PC-9 (cell line): ENCODE data around the gene CNDP1. TPM values are rescaled to one million over a fixed set of nuclear protein-coding genes. Genes with fewer than 3 reads are reported as not detected.

Experiments
- BruUV-seq: library from RNA; stranded (reverse); fragments of 400-500 nt; replicated peaks from 2 replicates; lab custom pipeline; 2021; lab: Mats Ljungman, UMichigan
- CTCF ChIA-PET: fragments of 300-600 bp; sonication (Branson Sonifier 250); formaldehyde crosslinking; loops from one replicate; lab custom pipeline; 2022; ENCODE audit warnings: antibody characterized with exemption; lab: Charles Lee
- POLR2A ChIA-PET: fragments of 300-600 bp; sonication (Branson Sonifier 250); formaldehyde crosslinking; loops from one replicate; lab custom pipeline; 2022; ENCODE audit warnings: antibody characterized with exemption; ENCODE audit not compliant: unreplicated experiment; lab: Charles Lee
- DNase-seq, 2 experiments: peaks; one replicate each; pipeline versions ENCODE4 v3.0.0 to v3.0.0-alpha.2; 2015 to 2022; ENCODE audit warnings: mixed read lengths in 1 of 2
- H2AFZ ChIP-seq: fragments of 200-600 bp; sonication (generic); 2 replicates; pipeline ENCODE4 v1.8.1; 2017; ENCODE audit warnings: antibody characterized with exemption
- H3F3A ChIP-seq: fragments of 200-600 bp; sonication (generic); 2 replicates; pipeline ENCODE4 v1.8.1; 2017; ENCODE audit warnings: antibody characterized with exemption, mild to moderate bottlenecking, low read depth; ENCODE audit not compliant: insufficient read depth
- H3K27ac ChIP-seq: fragments of 200-600 bp; sonication (generic); 2 replicates; pipeline ENCODE4 v1.6.1; 2016; ENCODE audit warnings: mixed run types
- H3K27me3 ChIP-seq: fragments of 200-600 bp; sonication (generic); 2 replicates; pipeline ENCODE4 v1.6.1; 2016; ENCODE audit warnings: low read depth, mixed run types; ENCODE audit not compliant: insufficient read depth
- H3K36me3 ChIP-seq: fragments of 200-600 bp; sonication (generic); 2 replicates; pipeline ENCODE4 v1.6.1; 2016; ENCODE audit warnings: low read depth, mixed run types
- H3K4me1 ChIP-seq: fragments of 200-600 bp; sonication (generic); replicated peaks from 2 replicates; pipeline ENCODE4 v1.6.1; 2016; ENCODE audit warnings: mixed run types; ENCODE audit not compliant: insufficient read depth
- H3K4me2 ChIP-seq: fragments of 200-600 bp; sonication (generic); 2 replicates; pipeline ENCODE4 v1.6.1; 2017; ENCODE audit warnings: mixed run types
- H3K4me3 ChIP-seq: fragments of 200-600 bp; sonication (generic); 2 replicates; pipeline ENCODE4 v1.6.1; 2016; ENCODE audit warnings: mixed run types
- H3K79me2 ChIP-seq: fragments of 200-600 bp; sonication (generic); 2 replicates; pipeline ENCODE4 v1.6.1; 2017; ENCODE audit warnings: low read depth, mixed run types
- H3K9me2 ChIP-seq: fragments of 200-600 bp; sonication (generic); 2 replicates; pipeline ENCODE4 v1.8.1; 2017; ENCODE audit warnings: mild to moderate bottlenecking; ENCODE audit not compliant: insufficient read depth
- H3K9me3 ChIP-seq: fragments of 200-600 bp; sonication (generic); 2 replicates; pipeline ENCODE4 v1.8.1; 2016; ENCODE audit warnings: low read depth; ENCODE audit not compliant: insufficient read depth
- H4K20me1 ChIP-seq: fragments of 200-600 bp; sonication (generic); 2 replicates; pipeline ENCODE4 v1.8.1; 2017; ENCODE audit not compliant: insufficient read depth
- EZH2 ChIP-seq: fragments of 200-600 bp; sonication (generic); IDR thresholded peaks from 2 replicates; pipeline ENCODE4 v1.8.0; 2017; ENCODE audit warnings: antibody characterized with exemption, low read depth
- intact Hi-C: fragments of 100-400 bp; cut with micrococcal nuclease; formaldehyde crosslinking; loops from one replicate; pipeline ENCODE4 v1.10.0; 2022; ENCODE audit not compliant: unreplicated experiment
- total RNA-seq: library from RNA; stranded (reverse); gene quantifications from 2 replicates; pipeline ENCODE4 v1.2.3, GENCODE V29; 2021
- TF ChIP-seq, protein P1 (sequence below): fragments of 200-600 bp; sonication (generic); conservative IDR thresholded peaks from 2 replicates; pipeline ENCODE4 v1.6.1; 2017; ENCODE audit warnings: mixed run types, antibody characterized with exemption, mild to moderate bottlenecking, moderate library complexity

The CNDP1 gene
- total RNA-seq, 1 experiment from 2014 or later: not detected

DNA sequence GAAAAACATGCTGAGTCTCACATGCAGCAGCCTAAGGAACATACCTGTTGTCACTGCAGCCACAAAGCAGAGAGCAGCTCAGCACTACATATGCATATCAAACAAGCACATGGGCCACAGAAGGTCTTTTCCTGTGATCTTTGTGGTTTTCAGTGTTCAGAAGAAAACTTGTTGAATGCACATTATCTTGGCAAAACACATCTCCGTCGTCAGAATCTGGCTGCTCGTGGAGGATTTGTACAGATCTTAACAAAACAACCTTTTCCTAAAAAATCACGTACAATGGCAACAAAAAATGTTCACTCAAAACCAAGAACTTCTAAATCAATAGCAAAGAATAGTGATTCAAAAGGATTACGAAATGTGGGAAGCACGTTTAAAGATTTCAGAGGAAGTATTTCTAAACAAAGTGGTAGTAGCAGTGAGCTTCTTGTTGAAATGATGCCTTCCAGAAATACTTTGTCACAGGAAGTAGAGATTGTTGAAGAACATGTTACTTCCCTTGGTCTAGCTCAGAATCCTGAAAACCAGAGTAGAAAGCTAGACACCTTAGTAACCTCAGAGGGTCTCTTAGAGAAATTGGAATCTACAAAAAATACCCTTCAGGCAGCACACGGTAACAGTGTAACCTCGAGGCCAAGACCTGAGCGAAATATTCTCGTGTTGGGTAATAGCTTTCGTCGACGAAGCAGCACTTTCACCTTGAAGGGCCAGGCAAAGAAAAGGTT is 97.5 kb downstream of the CNDP1 start:
- H3K27ac ChIP-seq: no peak overlapping the region
- TF ChIP-seq, protein P1, sequence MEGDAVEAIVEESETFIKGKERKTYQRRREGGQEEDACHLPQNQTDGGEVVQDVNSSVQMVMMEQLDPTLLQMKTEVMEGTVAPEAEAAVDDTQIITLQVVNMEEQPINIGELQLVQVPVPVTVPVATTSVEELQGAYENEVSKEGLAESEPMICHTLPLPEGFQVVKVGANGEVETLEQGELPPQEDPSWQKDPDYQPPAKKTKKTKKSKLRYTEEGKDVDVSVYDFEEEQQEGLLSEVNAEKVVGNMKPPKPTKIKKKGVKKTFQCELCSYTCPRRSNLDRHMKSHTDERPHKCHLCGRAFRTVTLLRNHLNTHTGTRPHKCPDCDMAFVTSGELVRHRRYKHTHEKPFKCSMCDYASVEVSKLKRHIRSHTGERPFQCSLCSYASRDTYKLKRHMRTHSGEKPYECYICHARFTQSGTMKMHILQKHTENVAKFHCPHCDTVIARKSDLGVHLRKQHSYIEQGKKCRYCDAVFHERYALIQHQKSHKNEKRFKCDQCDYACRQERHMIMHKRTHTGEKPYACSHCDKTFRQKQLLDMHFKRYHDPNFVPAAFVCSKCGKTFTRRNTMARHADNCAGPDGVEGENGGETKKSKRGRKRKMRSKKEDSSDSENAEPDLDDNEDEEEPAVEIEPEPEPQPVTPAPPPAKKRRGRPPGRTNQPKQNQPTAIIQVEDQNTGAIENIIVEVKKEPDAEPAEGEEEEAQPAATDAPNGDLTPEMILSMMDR: no peak
- no peak for TF ChIP-seq EZH2
- CTCF ChIA-PET: no interaction called here
- no peak overlapping the region for H3K4me2 ChIP-seq
- H3K4me3 ChIP-seq: no peak overlapping the region
- POLR2A ChIA-PET: no interaction called here
- no peak overlapping the region for H2AFZ ChIP-seq
- H3K9me2 ChIP-seq: no peaks in the 10 kb centered on the region
- no peaks in the 10 kb centered on the region for H3F3A ChIP-seq
- no peaks in the 10 kb centered on the region for H3K79me2 ChIP-seq
- intact Hi-C loops: no loop called here
- no peak for DNase-seq
- no peaks in the 10 kb centered on the region for H4K20me1 ChIP-seq
- BruUV-seq: no TSS peak
- H3K9me3 ChIP-seq: 0 out of 2 replicates have a peak, but pooled peaks cover 2% of the 10 kb centered on the region
- no peaks in the 10 kb centered on the region for H3K27me3 ChIP-seq
- no peaks in the 10 kb centered on the region for H3K4me1 ChIP-seq
- no peaks in the 10 kb centered on the region for H3K36me3 ChIP-seq

DNA sequence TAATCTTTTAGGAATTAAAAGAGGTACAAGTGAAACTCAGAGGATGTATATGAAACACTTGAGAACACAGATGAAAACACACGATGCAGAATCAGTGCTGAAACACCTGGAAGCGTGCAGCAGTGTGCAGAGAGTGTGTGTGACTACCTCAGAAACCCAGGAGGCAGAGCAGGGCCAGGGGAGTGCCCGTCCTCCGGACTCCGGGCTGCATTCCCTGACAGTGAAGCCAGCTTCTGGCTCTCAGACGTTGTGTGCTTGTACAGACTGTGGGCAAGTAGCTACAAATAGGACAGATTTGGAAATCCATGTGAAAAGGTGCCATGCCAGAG is 98.0 kb downstream of the CNDP1 start:
- BruUV-seq: no TSS peak
- Histone ChIP-seq H3K4me1 (no peaks in the 10 kb centered on the region), H3K79me2 (no peaks in the 10 kb centered on the region), H3K9me3 (0 out of 2 replicates have a peak, but pooled peaks cover 2% of the 10 kb centered on the region), H2AFZ (no peak overlapping the region), H3K4me2 (no peak overlapping the region), H3K36me3 (no peaks in the 10 kb centered on the region), H3K9me2 (no peaks in the 10 kb centered on the region), H4K20me1 (no peaks in the 10 kb centered on the region), H3K27me3 (no peaks in the 10 kb centered on the region), H3K27ac (no peak overlapping the region), H3F3A (no peaks in the 10 kb centered on the region), H3K4me3 (no peak overlapping the region)
- intact Hi-C loops: no loop called here
- DNase-seq: no peak
- ChIA-PET CTCF (no interaction called here), POLR2A (no interaction called here)
- TF ChIP-seq, protein P1: no peak
- no peak for TF ChIP-seq EZH2

DNA sequence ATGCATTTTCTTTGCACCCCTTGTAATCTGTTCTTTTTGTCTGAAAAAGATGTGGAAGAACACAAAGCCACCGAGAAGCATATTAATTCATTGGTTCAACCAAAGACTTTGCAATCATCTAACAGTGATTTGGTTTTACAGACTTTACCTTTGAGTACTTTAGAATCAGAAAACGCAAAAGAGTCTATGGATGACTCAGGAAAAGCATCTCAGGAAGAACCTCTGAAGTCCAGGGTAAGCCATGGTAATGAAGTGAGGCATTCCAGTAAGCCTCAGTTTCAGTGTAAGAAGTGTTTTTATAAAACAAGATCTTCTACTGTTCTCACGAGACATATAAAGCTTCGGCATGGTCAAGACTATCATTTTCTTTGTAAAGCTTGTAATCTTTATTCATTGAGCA is 98.6 kb downstream of the CNDP1 start:
- H3K4me2 ChIP-seq: no peak overlapping the region
- ChIA-PET CTCF (no interaction called here), POLR2A (no interaction called here)
- H3K27me3 ChIP-seq: no peaks in the 10 kb centered on the region
- no peaks in the 10 kb centered on the region for H3K79me2 ChIP-seq
- H3K4me1 ChIP-seq: no peaks in the 10 kb centered on the region
- intact Hi-C loops: no loop called here
- no peaks in the 10 kb centered on the region for H3F3A ChIP-seq
- no peak overlapping the region for H3K27ac ChIP-seq
- no peaks in the 10 kb centered on the region for H3K9me2 ChIP-seq
- no peaks in the 10 kb centered on the region for H3K36me3 ChIP-seq
- TF ChIP-seq, protein P1: no peak
- TF ChIP-seq EZH2: no peak
- no peak overlapping the region for H2AFZ ChIP-seq
- DNase-seq: no peak
- 0 out of 2 replicates have a peak, but pooled peaks cover 2% of the 10 kb centered on the region for H3K9me3 ChIP-seq
- no peak overlapping the region for H3K4me3 ChIP-seq
- no peaks in the 10 kb centered on the region for H4K20me1 ChIP-seq
- no TSS peak for BruUV-seq
